ENCODE measurements around the gene TNFAIP1. TPM values are rescaled to one million over a fixed set of nuclear protein-coding genes. Genes with fewer than 3 reads are reported as not detected.

Gene TNFAIP1
- total RNA-seq, 1 donor from 2014 or later = 25.9 TPM

Other genes starting within 250 kb of the TNFAIP1 start
- 24.6 TPM for gene TMEM97, start 16.6 kb upstream of the TNFAIP1 start, total RNA-seq
- gene IFT20, start 289 bp upstream of the TNFAIP1 start, total RNA-seq = 29.6 TPM
- 39.6 TPM for gene POLDIP2, start 21.8 kb downstream of the TNFAIP1 start, total RNA-seq
- gene SEBOX, start 29.4 kb downstream of the TNFAIP1 start, total RNA-seq = not detected
- 0.31 TPM for gene VTN, start 34.5 kb downstream of the TNFAIP1 start, total RNA-seq
- gene SARM1, start 35.9 kb downstream of the TNFAIP1 start, total RNA-seq = 17.8 TPM
- gene SLC46A1, start 70.5 kb downstream of the TNFAIP1 start, total RNA-seq = 21.1 TPM
- not detected for gene SLC13A2, start 137.9 kb downstream of the TNFAIP1 start, total RNA-seq
- not detected for gene FOXN1, start 170.6 kb downstream of the TNFAIP1 start, total RNA-seq
- gene UNC119, start 216.9 kb downstream of the TNFAIP1 start, total RNA-seq = 31.5 TPM
- gene PIGS, start 235.8 kb downstream of the TNFAIP1 start, total RNA-seq = 12.8 TPM
- gene ALDOC, start 241.1 kb downstream of the TNFAIP1 start, total RNA-seq = 78.1 TPM

Measured in occipital lobe (tissue), 1 donor.